ENCODE data around the gene PNLIPRP2. TPM values are rescaled to one million over a fixed set of nuclear protein-coding genes. Genes with fewer than 3 reads are reported as not detected.

PNLIPRP2 gene
- total RNA-seq, 1 donor from 2014 or later, result not detected

DNA sequence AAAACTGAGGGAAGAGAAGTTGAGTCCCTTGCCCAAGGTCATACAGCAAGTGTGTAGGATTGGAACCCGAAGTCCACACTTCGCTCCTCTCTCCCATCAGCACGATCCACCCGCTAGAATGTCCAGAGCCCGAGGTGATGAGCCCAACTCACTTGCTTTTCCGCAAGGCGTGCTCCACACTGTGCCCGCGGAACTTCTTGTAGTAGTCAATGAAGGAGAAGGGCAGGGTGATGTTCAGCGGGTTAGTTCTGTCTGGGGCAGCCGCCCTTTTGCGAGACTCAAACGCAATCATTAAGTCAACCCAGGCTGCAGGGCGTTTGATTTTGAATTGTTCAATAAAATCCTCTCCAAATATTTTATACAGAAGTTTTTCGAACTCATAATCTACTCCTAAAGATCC lies 58.6 kb downstream of the PNLIPRP2 start:
- Histone ChIP-seq H3K4me2 (ENCODE audit: low read length) (no peak overlapping the region), H3K9ac (ENCODE audit: low read length) (no peak overlapping the region), H4K20me1 (ENCODE audit: insufficient read depth, low read length) (no peaks in the 10 kb centered on the region), H3K79me2 (ENCODE audit: insufficient read depth, low read length) (no peaks in the 10 kb centered on the region), H2AFZ (ENCODE audit: low read depth, low read length) (no peak overlapping the region), H3K27me3 (ENCODE audit: insufficient read depth, low read length) (no peaks in the 10 kb centered on the region), H3K4me3 (ENCODE audit: insufficient read depth, low read depth, low read length) (no peak overlapping the region), H3K4me1 (ENCODE audit: insufficient read depth, low read length) (no peaks in the 10 kb centered on the region), H3K9me3 (ENCODE audit: insufficient read depth, low read depth, low read length) (no peaks in the 10 kb centered on the region), H3K27ac (ENCODE audit: low read depth, low read length) (no peak overlapping the region), H3K36me3 (ENCODE audit: insufficient read depth, low read length) (no peaks in the 10 kb centered on the region)
- H3K4me3 Mint-ChIP-seq (ENCODE audit: unreplicated experiment), result no peak overlapping the region
- no peaks in the 10 kb centered on the region for H3K9me3 Mint-ChIP-seq (ENCODE audit: unreplicated experiment)
- FAIRE-seq (no peak), DNase-seq (ENCODE audit: low read depth) (no peak)
- H3K36me3 Mint-ChIP-seq (ENCODE audit: low read depth, unreplicated experiment), result peaks cover 14% of the 10 kb centered on the region
- TF ChIP-seq, protein P1, sequence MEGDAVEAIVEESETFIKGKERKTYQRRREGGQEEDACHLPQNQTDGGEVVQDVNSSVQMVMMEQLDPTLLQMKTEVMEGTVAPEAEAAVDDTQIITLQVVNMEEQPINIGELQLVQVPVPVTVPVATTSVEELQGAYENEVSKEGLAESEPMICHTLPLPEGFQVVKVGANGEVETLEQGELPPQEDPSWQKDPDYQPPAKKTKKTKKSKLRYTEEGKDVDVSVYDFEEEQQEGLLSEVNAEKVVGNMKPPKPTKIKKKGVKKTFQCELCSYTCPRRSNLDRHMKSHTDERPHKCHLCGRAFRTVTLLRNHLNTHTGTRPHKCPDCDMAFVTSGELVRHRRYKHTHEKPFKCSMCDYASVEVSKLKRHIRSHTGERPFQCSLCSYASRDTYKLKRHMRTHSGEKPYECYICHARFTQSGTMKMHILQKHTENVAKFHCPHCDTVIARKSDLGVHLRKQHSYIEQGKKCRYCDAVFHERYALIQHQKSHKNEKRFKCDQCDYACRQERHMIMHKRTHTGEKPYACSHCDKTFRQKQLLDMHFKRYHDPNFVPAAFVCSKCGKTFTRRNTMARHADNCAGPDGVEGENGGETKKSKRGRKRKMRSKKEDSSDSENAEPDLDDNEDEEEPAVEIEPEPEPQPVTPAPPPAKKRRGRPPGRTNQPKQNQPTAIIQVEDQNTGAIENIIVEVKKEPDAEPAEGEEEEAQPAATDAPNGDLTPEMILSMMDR (IDR thresholded peaks at IDR 0.05; ENCODE audit: insufficient read depth, low read depth, low read length), result no peak
- no peak for TF ChIP-seq EZH2 (IDR thresholded peaks at IDR 0.05; ENCODE audit: insufficient read depth, low read length)
- no peaks in the 10 kb centered on the region for H3K4me1 Mint-ChIP-seq (ENCODE audit: low read depth, unreplicated experiment)
- H3K27me3 Mint-ChIP-seq (ENCODE audit: low read depth, unreplicated experiment), result peaks cover 7% of the 10 kb centered on the region
- H3K27ac Mint-ChIP-seq (ENCODE audit: unreplicated experiment), result no peak overlapping the region

DNA sequence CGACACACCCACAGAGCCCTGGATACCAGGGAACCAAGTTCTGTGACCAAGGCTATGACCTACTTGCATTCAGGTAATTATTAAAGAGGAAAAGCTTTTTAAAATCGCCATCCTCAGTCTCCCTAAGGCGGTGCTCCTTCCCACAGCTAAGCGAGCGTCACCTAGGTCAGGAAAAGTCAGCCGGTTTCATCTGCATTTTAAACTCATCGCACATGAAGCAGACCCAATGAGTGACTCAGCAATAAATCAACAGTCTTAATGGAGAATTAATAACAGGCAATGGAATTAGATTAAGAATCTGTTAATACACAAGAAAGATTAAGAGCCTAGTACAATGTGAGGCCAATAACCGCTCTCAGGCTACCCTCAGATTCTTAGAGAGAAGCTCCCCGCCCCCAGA lies 62.4 kb downstream of the PNLIPRP2 start:
- FAIRE-seq, result no peak
- Histone ChIP-seq H3K27me3 (ENCODE audit: insufficient read depth, low read length) (no peaks in the 10 kb centered on the region), H3K4me1 (ENCODE audit: insufficient read depth, low read length) (peaks cover under 1% of the 10 kb centered on the region), H3K4me2 (ENCODE audit: low read length) (no peak overlapping the region), H3K79me2 (ENCODE audit: insufficient read depth, low read length) (no peaks in the 10 kb centered on the region), H3K9ac (ENCODE audit: low read length) (no peak overlapping the region), H4K20me1 (ENCODE audit: insufficient read depth, low read length) (no peaks in the 10 kb centered on the region), H2AFZ (ENCODE audit: low read depth, low read length) (no peak overlapping the region), H3K27ac (ENCODE audit: low read depth, low read length) (no peak overlapping the region), H3K36me3 (ENCODE audit: insufficient read depth, low read length) (no peaks in the 10 kb centered on the region), H3K4me3 (ENCODE audit: insufficient read depth, low read depth, low read length) (no peak overlapping the region), H3K9me3 (ENCODE audit: insufficient read depth, low read depth, low read length) (no peaks in the 10 kb centered on the region)
- H3K4me1 Mint-ChIP-seq (ENCODE audit: low read depth, unreplicated experiment), result peaks cover 6% of the 10 kb centered on the region
- TF ChIP-seq, protein P1 (IDR thresholded peaks at IDR 0.05; ENCODE audit: insufficient read depth, low read depth, low read length), result no peak
- no peak for TF ChIP-seq EZH2 (IDR thresholded peaks at IDR 0.05; ENCODE audit: insufficient read depth, low read length)
- H3K27ac Mint-ChIP-seq (ENCODE audit: unreplicated experiment), result no peak overlapping the region
- peaks cover 4% of the 10 kb centered on the region for H3K27me3 Mint-ChIP-seq (ENCODE audit: low read depth, unreplicated experiment)
- H3K36me3 Mint-ChIP-seq (ENCODE audit: low read depth, unreplicated experiment), result peaks cover 6% of the 10 kb centered on the region
- H3K9me3 Mint-ChIP-seq (ENCODE audit: unreplicated experiment), result no peaks in the 10 kb centered on the region
- no peak for DNase-seq (ENCODE audit: low read depth)
- H3K4me3 Mint-ChIP-seq (ENCODE audit: unreplicated experiment), result no peak overlapping the region

DNA sequence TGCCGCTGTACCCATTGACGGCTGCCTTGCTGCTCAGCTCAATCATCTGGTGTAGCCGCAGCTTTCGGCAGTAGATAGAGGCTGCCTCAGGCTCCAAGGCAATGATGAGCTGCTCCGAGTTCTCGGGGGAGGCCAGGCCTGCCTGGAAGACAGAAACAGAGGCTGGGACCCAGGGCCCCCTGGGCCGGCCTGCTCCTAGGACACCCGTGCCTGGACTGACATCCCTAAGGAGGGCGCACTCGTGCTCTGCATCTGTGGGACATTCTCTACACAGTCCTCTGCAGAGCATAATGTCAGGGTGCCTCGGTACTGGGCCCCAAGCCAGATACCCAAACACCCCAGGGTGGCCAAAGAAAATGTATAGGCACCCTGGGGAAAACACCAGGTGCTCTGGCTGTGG lies 63.1 kb downstream of the PNLIPRP2 start:
- Histone ChIP-seq H3K9ac (ENCODE audit: low read length) (no peak overlapping the region), H3K4me1 (ENCODE audit: insufficient read depth, low read length) (peaks cover 5% of the 10 kb centered on the region), H3K79me2 (ENCODE audit: insufficient read depth, low read length) (no peaks in the 10 kb centered on the region), H4K20me1 (ENCODE audit: insufficient read depth, low read length) (no peaks in the 10 kb centered on the region), H3K36me3 (ENCODE audit: insufficient read depth, low read length) (no peaks in the 10 kb centered on the region), H3K27ac (ENCODE audit: low read depth, low read length) (no peak overlapping the region), H3K4me2 (ENCODE audit: low read length) (no peak overlapping the region), H3K9me3 (ENCODE audit: insufficient read depth, low read depth, low read length) (no peaks in the 10 kb centered on the region), H3K27me3 (ENCODE audit: insufficient read depth, low read length) (no peaks in the 10 kb centered on the region), H2AFZ (ENCODE audit: low read depth, low read length) (no peak overlapping the region), H3K4me3 (ENCODE audit: insufficient read depth, low read depth, low read length) (no peak overlapping the region)
- no peak for TF ChIP-seq EZH2 (IDR thresholded peaks at IDR 0.05; ENCODE audit: insufficient read depth, low read length)
- TF ChIP-seq, protein P1 (IDR thresholded peaks at IDR 0.05; ENCODE audit: insufficient read depth, low read depth, low read length), result no peak
- peaks cover 11% of the 10 kb centered on the region for H3K4me1 Mint-ChIP-seq (ENCODE audit: low read depth, unreplicated experiment)
- H3K27me3 Mint-ChIP-seq (ENCODE audit: low read depth, unreplicated experiment), result peaks cover 4% of the 10 kb centered on the region
- no peaks in the 10 kb centered on the region for H3K9me3 Mint-ChIP-seq (ENCODE audit: unreplicated experiment)
- FAIRE-seq (no peak), DNase-seq (ENCODE audit: low read depth) (no peak)
- H3K36me3 Mint-ChIP-seq (ENCODE audit: low read depth, unreplicated experiment), result peaks cover 6% of the 10 kb centered on the region
- no peak overlapping the region for H3K27ac Mint-ChIP-seq (ENCODE audit: unreplicated experiment)
- H3K4me3 Mint-ChIP-seq (ENCODE audit: unreplicated experiment), result no peak overlapping the region
